Fibroblast of lung (primary cell): ENCODE results near the gene RNF32. TPM values are rescaled to one million over a fixed set of nuclear protein-coding genes. Genes with fewer than 3 reads are reported as not detected.

ENCODE experiments used
- DNase-seq, 2 donors: peaks; one replicate each; pipeline versions ENCODE4 v3.0.0 to v3.0.0-alpha.2; 2010; ENCODE audit warnings: low read depth in 2 of 2
- H2AFZ ChIP-seq: 2 replicates; pipeline ENCODE4 v1.5.1; 2012; ENCODE audit warnings: low read length, control low read depth, inconsistent platforms
- H3K27ac ChIP-seq: 2 replicates; pipeline ENCODE4 v1.5.1; 2011; ENCODE audit warnings: low read length, control low read depth; ENCODE audit not compliant: insufficient read depth
- H3K27me3 ChIP-seq: 2 replicates; pipeline ENCODE4 v1.5.1; 2011; ENCODE audit warnings: mild to moderate bottlenecking, low read length; ENCODE audit not compliant: control insufficient read depth, insufficient read depth
- H3K36me3 ChIP-seq: 2 replicates; pipeline ENCODE4 v1.5.1; 2011; ENCODE audit warnings: low read length; ENCODE audit not compliant: control insufficient read depth, insufficient read depth
- H3K4me1 ChIP-seq: 2 replicates; pipeline ENCODE4 v1.5.1; 2011; ENCODE audit warnings: low read length; ENCODE audit not compliant: control insufficient read depth, insufficient read depth; ENCODE audit errors: extremely low read depth
- H3K4me2 ChIP-seq: 2 replicates; pipeline ENCODE4 v1.5.1; 2011; ENCODE audit warnings: low read length, control low read depth; ENCODE audit not compliant: insufficient read depth; ENCODE audit errors: extremely low read depth
- H3K4me3 ChIP-seq, 4 experiments: fragments of 200-600 bp in 1 of 4; sonication (generic) in 1 of 4; replicated peaks in 1 of 4; 2 replicates each; pipeline ENCODE4 v1.5.1; 2011 to 2016; ENCODE audit warnings: low read length in 4 of 4, low read depth in 3 of 4, mild to moderate bottlenecking in 3 of 4, control low read depth in 2 of 4, inconsistent platforms in 1 of 4, mixed read lengths in 1 of 4; ENCODE audit not compliant: insufficient read depth in 1 of 4; ENCODE audit errors: control extremely low read depth in 1 of 4
- H3K79me2 ChIP-seq: 2 replicates; pipeline ENCODE4 v1.5.1; 2012; ENCODE audit warnings: mild to moderate bottlenecking, low read length, inconsistent platforms; ENCODE audit not compliant: control insufficient read depth, insufficient read depth
- H3K9ac ChIP-seq: 2 replicates; pipeline ENCODE4 v1.5.1; 2011; ENCODE audit warnings: mild to moderate bottlenecking, low read length, control low read depth; ENCODE audit not compliant: insufficient read depth
- H3K9me3 ChIP-seq: 2 replicates; pipeline ENCODE4 v1.5.1; 2012; ENCODE audit warnings: low read depth, low read length; ENCODE audit not compliant: control insufficient read depth, insufficient read depth
- H4K20me1 ChIP-seq: 2 replicates; pipeline ENCODE4 v1.5.1; 2011; ENCODE audit warnings: low read length; ENCODE audit not compliant: control insufficient read depth, insufficient read depth; ENCODE audit errors: extremely low read depth
- EZH2 ChIP-seq: IDR thresholded peaks from 2 replicates; pipeline ENCODE4 v1.5.1; 2012; ENCODE audit warnings: low read length, control low read depth, mild to moderate bottlenecking; ENCODE audit errors: missing control alignments
- polyA plus RNA-seq, 2 donors: library from polyadenylated mRNA; depleted of rRNA in 1 of 2; stranded (reverse) in 1 of 2; unstranded in 1 of 2; fragments of >200 nt; gene quantifications; 2 replicates each; pipeline ENCODE4 v1.2.1, GENCODE V29; 2011 to 2012; ENCODE audit warnings: missing spikeins in 1 of 2
- total RNA-seq: library from RNA; depleted of rRNA; stranded (reverse); fragments of >200 nt; gene quantifications from 2 replicates; pipeline ENCODE4 v1.2.1, GENCODE V29; 2014
- TF ChIP-seq, protein P1 (sequence below), 2 donors: IDR thresholded peaks in 1 of 2; conservative IDR thresholded peaks in 1 of 2; 1 replicate in 1 of 2; 2 replicates in 1 of 2; pipeline ENCODE4 v1.5.1; 2011 to 2012; ENCODE audit warnings: low read length in 2 of 2, control low read depth in 1 of 2, inconsistent platforms in 1 of 2, low read depth in 1 of 2, mild to moderate bottlenecking in 1 of 2

The RNF32 gene
- total and polyA plus RNA-seq, 2 donors (not counting 1 experiment from before 2014, with no cell fraction given) = 0.91 to 2.8 TPM

DNA sequence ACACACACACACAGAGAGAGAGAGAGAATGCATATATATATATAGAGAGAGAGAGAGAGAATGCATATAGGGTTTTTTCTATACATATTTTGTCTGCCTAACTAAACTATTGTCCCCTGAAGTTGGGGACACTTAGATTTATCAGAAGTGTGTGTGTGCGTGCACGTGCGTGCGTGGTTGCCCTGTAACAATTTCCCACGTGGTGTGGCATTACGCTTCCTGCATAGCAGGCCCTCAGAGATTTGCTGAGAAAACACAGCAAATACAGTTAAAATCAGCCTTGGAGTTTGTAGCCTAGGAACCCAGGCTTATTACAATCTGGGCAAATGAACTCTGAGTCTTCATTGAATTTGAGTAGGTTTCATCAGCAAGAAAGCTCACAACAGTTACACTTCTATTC is 14.7 kb downstream of the RNF32 start:
- H3K9ac ChIP-seq = no peak overlapping the region
- H4K20me1 ChIP-seq = no peaks in the 10 kb centered on the region
- H3K79me2 ChIP-seq = no peaks in the 10 kb centered on the region
- no peaks in the 10 kb centered on the region for H3K36me3 ChIP-seq
- no peak for DNase-seq
- no peaks in the 10 kb centered on the region for H3K4me1 ChIP-seq
- no peak overlapping the region for H3K4me2 ChIP-seq
- H3K4me3 ChIP-seq = no peak overlapping the region
- no peak overlapping the region for H3K27ac ChIP-seq
- H2AFZ ChIP-seq = no peak overlapping the region
- no peaks in the 10 kb centered on the region for H3K27me3 ChIP-seq
- H3K9me3 ChIP-seq = no peaks in the 10 kb centered on the region
- TF ChIP-seq EZH2 = no peak
- TF ChIP-seq, protein P1, sequence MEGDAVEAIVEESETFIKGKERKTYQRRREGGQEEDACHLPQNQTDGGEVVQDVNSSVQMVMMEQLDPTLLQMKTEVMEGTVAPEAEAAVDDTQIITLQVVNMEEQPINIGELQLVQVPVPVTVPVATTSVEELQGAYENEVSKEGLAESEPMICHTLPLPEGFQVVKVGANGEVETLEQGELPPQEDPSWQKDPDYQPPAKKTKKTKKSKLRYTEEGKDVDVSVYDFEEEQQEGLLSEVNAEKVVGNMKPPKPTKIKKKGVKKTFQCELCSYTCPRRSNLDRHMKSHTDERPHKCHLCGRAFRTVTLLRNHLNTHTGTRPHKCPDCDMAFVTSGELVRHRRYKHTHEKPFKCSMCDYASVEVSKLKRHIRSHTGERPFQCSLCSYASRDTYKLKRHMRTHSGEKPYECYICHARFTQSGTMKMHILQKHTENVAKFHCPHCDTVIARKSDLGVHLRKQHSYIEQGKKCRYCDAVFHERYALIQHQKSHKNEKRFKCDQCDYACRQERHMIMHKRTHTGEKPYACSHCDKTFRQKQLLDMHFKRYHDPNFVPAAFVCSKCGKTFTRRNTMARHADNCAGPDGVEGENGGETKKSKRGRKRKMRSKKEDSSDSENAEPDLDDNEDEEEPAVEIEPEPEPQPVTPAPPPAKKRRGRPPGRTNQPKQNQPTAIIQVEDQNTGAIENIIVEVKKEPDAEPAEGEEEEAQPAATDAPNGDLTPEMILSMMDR (conservative IDR thresholded peaks at IDR 0.05 in 1 of 2, IDR thresholded peaks at IDR 0.05 in 1 of 2; ENCODE audit: low read depth in 1 of 2, low read length in 2 of 2) = no peak

DNA sequence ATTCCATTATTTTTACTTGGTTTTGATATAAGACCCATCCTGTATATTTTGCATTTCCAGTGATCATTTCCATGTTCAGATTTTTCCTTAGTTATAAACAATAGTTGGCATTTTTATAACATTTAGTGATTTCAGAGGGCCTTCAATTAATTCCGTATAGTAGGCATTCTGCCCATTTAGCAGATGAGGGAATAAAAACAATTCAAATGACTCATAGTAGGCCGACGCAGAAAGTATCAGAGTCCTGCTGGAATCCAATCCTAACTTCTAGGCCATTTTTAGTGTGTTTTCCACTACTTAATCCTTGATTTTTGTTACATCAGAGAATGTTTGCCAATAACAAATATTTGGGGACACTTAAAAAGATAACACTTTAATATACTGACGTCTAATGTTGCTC is 15.4 kb downstream of the RNF32 start:
- no peaks in the 10 kb centered on the region for H3K4me1 ChIP-seq
- H3K9me3 ChIP-seq = no peaks in the 10 kb centered on the region
- no peaks in the 10 kb centered on the region for H3K79me2 ChIP-seq
- no peak overlapping the region for H3K9ac ChIP-seq
- no peak for TF ChIP-seq EZH2
- TF ChIP-seq, protein P1 (conservative IDR thresholded peaks at IDR 0.05 in 1 of 2, IDR thresholded peaks at IDR 0.05 in 1 of 2; ENCODE audit: low read depth in 1 of 2, low read length in 2 of 2) = no peak
- no peaks in the 10 kb centered on the region for H3K27me3 ChIP-seq
- H2AFZ ChIP-seq = no peak overlapping the region
- no peak for DNase-seq
- no peak overlapping the region for H3K4me3 ChIP-seq
- no peaks in the 10 kb centered on the region for H3K36me3 ChIP-seq
- H4K20me1 ChIP-seq = no peaks in the 10 kb centered on the region
- no peak overlapping the region for H3K27ac ChIP-seq
- H3K4me2 ChIP-seq = no peak overlapping the region

DNA sequence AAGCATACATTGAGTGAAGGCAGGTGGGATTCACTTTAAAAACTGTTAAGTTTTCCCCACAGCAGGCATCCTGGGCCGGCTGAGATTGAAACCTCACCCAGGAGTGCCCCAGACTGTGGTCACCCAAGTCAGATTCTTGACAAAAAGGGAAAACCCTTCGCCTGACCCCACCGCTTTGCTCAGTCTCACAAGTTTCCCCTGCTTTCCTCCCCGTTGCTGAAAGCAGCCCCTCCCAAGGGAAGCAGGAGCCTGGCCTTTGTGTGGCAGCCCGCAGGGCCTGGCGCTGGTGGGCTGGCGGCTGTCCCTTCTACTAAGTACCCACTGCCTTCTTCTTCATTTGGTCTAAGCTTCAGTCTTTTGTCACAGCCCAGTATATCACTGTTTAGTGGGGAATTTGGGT is 16.0 kb downstream of the RNF32 start:
- DNase-seq = no peak
- Histone ChIP-seq H3K27ac (no peak overlapping the region), H3K27me3 (no peaks in the 10 kb centered on the region), H3K36me3 (no peaks in the 10 kb centered on the region), H3K79me2 (no peaks in the 10 kb centered on the region), H3K4me1 (no peaks in the 10 kb centered on the region), H3K4me3 (no peak overlapping the region), H3K9ac (no peak overlapping the region), H4K20me1 (no peaks in the 10 kb centered on the region), H2AFZ (no peak overlapping the region), H3K9me3 (no peaks in the 10 kb centered on the region), H3K4me2 (no peak overlapping the region)
- TF ChIP-seq, protein P1 (conservative IDR thresholded peaks at IDR 0.05 in 1 of 2, IDR thresholded peaks at IDR 0.05 in 1 of 2; ENCODE audit: low read depth in 1 of 2, low read length in 2 of 2) = no peak
- no peak for TF ChIP-seq EZH2
